Heart left ventricle (tissue), 13 donors: ENCODE data around the gene BRD3OS.

Source experiments
- CTCF ChIP-seq, 12 donors: fragments of 200-600 bp; sonication (generic) in 4 of 12; IDR thresholded peaks; one replicate each; pipeline versions ENCODE4 v1.5.0 to v1.8.0; 2018 to 2022; ENCODE audit warnings: antibody characterized with exemption in 12 of 12, mild to moderate bottlenecking in 5 of 12
- POLR2A ChIP-seq, 2 donors: fragments of 450-650 bp; IDR thresholded peaks; one replicate each; pipeline ENCODE4 v1.6.1; 2017; ENCODE audit warnings: antibody characterized with exemption in 2 of 2, mild to moderate bottlenecking in 2 of 2, moderate library complexity in 2 of 2
- donor health status: ischemic (EF 13 %, LVEDD 7.1; RV severe dilation, severe dysfunction).
- donor health status: DM: no; HTN: yes; CAD: no.
- donor health status: DM: no; HTN: no; CAD: no.
- donor health status: ischemic (EF 25% LVEDD 6.9; RV normal size, moderate dysfunction).
- donor health status: ischemic (EF 25% LVEDD 5.7; RV mildly dilated, moderate dysfunction).
- donor health status: ischemic (EF 35%, LVEDD 5.7; RV mildly dilated, moderate dysfunction).
- donor health status: nonischemic (EF 11% LVEDD 7.7; RV severe dilation, severe dysfunction).
- donor health status: DM: yes; HTN: yes; CAD: no.
- donor health status: PGD.
- donor health status: ischemic (EF 29% LVEDD 5.4; RV normal size, mild dysfunction).
- donor health status: nonischemic (EF 23%, LVEDD 6.1; RV moderate dilation, normal function).

GRCh38 chr9:134044944-134045343 is 19.7 kb downstream of the BRD3OS start:
- TF ChIP-seq POLR2A (IDR thresholded peaks at IDR 0.05), result no peak
- no peak for TF ChIP-seq CTCF (IDR thresholded peaks at IDR 0.05)
